AG20443 (cell line): ENCODE measurements around the gene CD83.
"Not testable (repeated sequence)": the region's sequence is repeated elsewhere in the genome, so short reads cannot be mapped to it uniquely, and the experiment has no call there.

ENCODE experiments used
- DNase-seq: peaks from one replicate; pipeline ENCODE4 v3.0.0; 2012; ENCODE audit warnings: low spot score, mixed read lengths

The CD83 gene

GRCh38 chr6:14117158-14118090, at the start of gene CD83:
TSS of gene CD83 (plus strand) at chr6:14117772. CDS start at chr6:14117812, 40 bp downstream.
- peak; percentile 97 for DNase-seq

GRCh38 chr6:14068133-14068532, 49.4 kb upstream of the CD83 start:
- DNase-seq = peak; percentile 68

GRCh38 chr6:14068623-14069022, 48.9 kb upstream of the CD83 start:
- no peak for DNase-seq

GRCh38 chr6:14070457-14070856, 47.1 kb upstream of the CD83 start:
- DNase-seq = no peak

- peak; percentile 60 for DNase-seq
Measured at GRCh38 chr6:14072084-14072483, 45.5 kb upstream of the CD83 start.

- DNase-seq = not testable (repeated sequence)
Measured at GRCh38 chr6:14073561-14074354, 43.8 kb upstream of the CD83 start.

- no peak for DNase-seq
Measured at GRCh38 chr6:14074476-14075094, 43.0 kb upstream of the CD83 start.

GRCh38 chr6:14075095-14075503, 42.5 kb upstream of the CD83 start:
- peak; percentile 40 for DNase-seq

- no peak for DNase-seq
Measured at GRCh38 chr6:14077193-14077867, 40.2 kb upstream of the CD83 start.

GRCh38 chr6:14079433-14079832, 38.1 kb upstream of the CD83 start:
- no peak for DNase-seq

- DNase-seq = no peak
Measured at GRCh38 chr6:14079971-14080370, 37.6 kb upstream of the CD83 start.

- no peak for DNase-seq
Measured at GRCh38 chr6:14081126-14081525, 36.4 kb upstream of the CD83 start.

- DNase-seq = no peak
Measured at GRCh38 chr6:14082771-14083170, 34.8 kb upstream of the CD83 start.

- DNase-seq = no peak
Measured at GRCh38 chr6:14083262-14083661, 34.3 kb upstream of the CD83 start.

- DNase-seq = no peak
Measured at GRCh38 chr6:14083751-14084150, 33.8 kb upstream of the CD83 start.

GRCh38 chr6:14084388-14084787, 33.2 kb upstream of the CD83 start:
- no peak for DNase-seq

- DNase-seq = no peak
Measured at GRCh38 chr6:14085176-14085787, 32.3 kb upstream of the CD83 start.

GRCh38 chr6:14086701-14087100, 30.9 kb upstream of the CD83 start:
- no peak for DNase-seq

GRCh38 chr6:14088600-14089192, 28.9 kb upstream of the CD83 start:
- no peak for DNase-seq

GRCh38 chr6:14089224-14089623, 28.3 kb upstream of the CD83 start:
- no peak for DNase-seq

- no peak for DNase-seq
Measured at GRCh38 chr6:14091339-14091978, 26.1 kb upstream of the CD83 start.
